Panc1 (cell line): ENCODE results near the gene CHST8. TPM values are rescaled to one million over a fixed set of nuclear protein-coding genes. Genes with fewer than 3 reads are reported as not detected.

Source experiments
- ATAC-seq: fragments of 200-7000 bp; cut with Tn5 transposase; 2 replicates; pipeline ENCODE4 v1.9.1; 2020; ENCODE audit warnings: mild to moderate bottlenecking, moderate library complexity
- BruUV-seq: library from RNA; stranded (reverse); fragments of 400-500 nt; replicated peaks from 2 replicates; lab custom pipeline; 2021; lab: Mats Ljungman, UMichigan
- CTCF ChIA-PET: fragments of 300-600 bp; sonication (Branson Sonifier 250); formaldehyde crosslinking; loops from one replicate; lab custom pipeline; 2022; ENCODE audit warnings: antibody characterized with exemption; lab: Charles Lee
- POLR2A ChIA-PET: fragments of 300-600 bp; sonication (Branson Sonifier 250); formaldehyde crosslinking; loops from one replicate; lab custom pipeline; 2022; ENCODE audit warnings: antibody characterized with exemption; lab: Charles Lee
- DNase-seq: peaks from one replicate; pipeline ENCODE4 v3.0.0-alpha.2; 2010; ENCODE audit warnings: low read depth, low spot score
- H3K27ac ChIP-seq: 2 replicates; pipeline ENCODE4 v1.5.1; 2011; ENCODE audit warnings: mild to moderate bottlenecking, low read length, inconsistent platforms
- H3K27me3 ChIP-seq: fragments of 200-500 bp; sonication (Bioruptor generic); 2 replicates; pipeline ENCODE4 v1.6.0; 2014; ENCODE audit warnings: low read length, inconsistent platforms; ENCODE audit not compliant: control insufficient read depth, insufficient read depth
- H3K36me3 ChIP-seq: fragments of 200-500 bp; sonication (Bioruptor generic); 2 replicates; pipeline ENCODE4 v1.5.1; 2014; ENCODE audit warnings: inconsistent platforms, mild to moderate bottlenecking, low read length, moderate library complexity; ENCODE audit not compliant: control insufficient read depth, insufficient read depth
- H3K4me1 ChIP-seq: 2 replicates; pipeline ENCODE4 v1.5.1; 2011; ENCODE audit warnings: inconsistent platforms, mild to moderate bottlenecking, low read length, moderate library complexity; ENCODE audit not compliant: control insufficient read depth, insufficient read depth
- H3K4me3 ChIP-seq, 2 experiments: 2 replicates each; pipeline ENCODE4 v1.5.1; 2011 to 2012; ENCODE audit warnings: low read depth in 2 of 2, low read length in 2 of 2, mild to moderate bottlenecking in 2 of 2, inconsistent platforms in 1 of 2, moderate library complexity in 1 of 2
- H3K9me3 ChIP-seq: fragments of 200-500 bp; sonication (Bioruptor generic); 2 replicates; pipeline ENCODE4 v1.5.1; 2014; ENCODE audit warnings: low read depth, mild to moderate bottlenecking, inconsistent platforms, low read length, moderate library complexity; ENCODE audit not compliant: control insufficient read depth, insufficient read depth
- CTCF ChIP-seq: fragments of 450-650 bp; IDR thresholded peaks from 2 replicates; pipeline ENCODE4 v1.5.1; 2017; ENCODE audit warnings: mild to moderate bottlenecking
- POLR2AphosphoS5 ChIP-seq: IDR thresholded peaks from 2 replicates; pipeline ENCODE4 v1.6.1; 2012; ENCODE audit warnings: mild to moderate bottlenecking, low read depth, low read length, moderate library complexity
- REST ChIP-seq, 2 experiments: IDR thresholded peaks; 2 replicates each; pipeline ENCODE4 v1.6.1; 2011 to 2012; ENCODE audit warnings: low read depth in 2 of 2, control low read depth in 1 of 2, low read length in 1 of 2, mild to moderate bottlenecking in 1 of 2, moderate library complexity in 1 of 2; ENCODE audit not compliant: insufficient read depth in 1 of 2
- SIN3A ChIP-seq: IDR thresholded peaks from 2 replicates; pipeline ENCODE4 v1.6.1; 2012; ENCODE audit warnings: low read depth, mild to moderate bottlenecking, low read length, moderate library complexity, borderline replicate concordance; ENCODE audit not compliant: insufficient read depth
- TCF7L2 ChIP-seq: IDR thresholded peaks from 2 replicates; pipeline ENCODE4 v1.6.1; 2011; ENCODE audit warnings: mild to moderate bottlenecking, low read depth, low read length, inconsistent platforms
- in situ Hi-C: cut with HindIII; loops from 2 replicates; pipeline ENCODE4 v1.10.0; 2016; ENCODE audit warnings: low sequenced_read_pairs, low pct_unique_long_range_greater_than_20kb
- intact Hi-C: fragments of 100-400 bp; cut with micrococcal nuclease; formaldehyde crosslinking; loops from one replicate; pipeline ENCODE4 v1.10.0; 2022; ENCODE audit not compliant: unreplicated experiment
- total RNA-seq: library from RNA; stranded (reverse); gene quantifications from one replicate; pipeline ENCODE4 v1.2.1, GENCODE V29; 2021; ENCODE audit not compliant: unreplicated experiment

The CHST8 gene
- total RNA-seq, 1 experiment from 2014 or later, result 0.28 TPM

GRCh38 chr19:33582914-33583313, 38.8 kb upstream of the CHST8 start:
- TF ChIP-seq REST (IDR thresholded peaks at IDR 0.05; ENCODE audit: insufficient read depth in 1 of 2, low read depth in 2 of 2, low read length in 1 of 2), result no peak
- TF ChIP-seq TCF7L2, result no peak
- no peak for TF ChIP-seq CTCF
- TF ChIP-seq POLR2AphosphoS5, result no peak
- no peak for TF ChIP-seq SIN3A

GRCh38 chr19:33587150-33587549, 34.6 kb upstream of the CHST8 start:
- no peaks in the 10 kb centered on the region for H3K4me1 ChIP-seq
- H3K27me3 ChIP-seq, result peaks cover 6% of the 10 kb centered on the region; the same call in 1 of the 2 replicates
- in situ Hi-C loops (no loop called here), intact Hi-C loops (no loop called here)
- BruUV-seq, result no TSS peak
- no peak for TF ChIP-seq POLR2AphosphoS5
- no peak for TF ChIP-seq TCF7L2
- TF ChIP-seq CTCF, result no peak
- no peak for TF ChIP-seq SIN3A
- TF ChIP-seq REST (IDR thresholded peaks at IDR 0.05; ENCODE audit: insufficient read depth in 1 of 2, low read depth in 2 of 2, low read length in 1 of 2), result no peak
- no peaks in the 10 kb centered on the region for H3K36me3 ChIP-seq
- CTCF ChIA-PET, result interaction anchor here (0.6 kb wide), 1 partner anchor 115 kb away, joined by 3 read pairs; no protein-coding TSS in a partner anchor
- POLR2A ChIA-PET, result no interaction called here
- no peaks in the 10 kb centered on the region; the same call in 1 of the 2 replicates for H3K9me3 ChIP-seq
- H3K4me3 ChIP-seq, result no peak overlapping the region
- ATAC-seq (no peak), DNase-seq (no peak)
- H3K27ac ChIP-seq, result no peak overlapping the region

More at GRCh38 chr19:33582914-33583313, 38.8 kb upstream of the CHST8 start:
- no TSS peak for BruUV-seq
- POLR2A ChIA-PET, result no interaction called here
- Histone ChIP-seq H3K4me3 (no peak overlapping the region), H3K27ac (no peak overlapping the region), H3K27me3 (no peaks in the 10 kb centered on the region; the same call in 1 of the 2 replicates), H3K9me3 (no peaks in the 10 kb centered on the region; the same call in 1 of the 2 replicates), H3K36me3 (no peaks in the 10 kb centered on the region), H3K4me1 (no peaks in the 10 kb centered on the region)
- no peak for ATAC-seq
- DNase-seq, result no peak
- in situ Hi-C loops, result no loop called here
- intact Hi-C loops, result no loop called here
- CTCF ChIA-PET, result no interaction called here
